Astrocyte (in vitro differentiated cells and primary cell): ENCODE measurements around the gene ARHGAP23. TPM values are rescaled to one million over a fixed set of nuclear protein-coding genes. Genes with fewer than 3 reads are reported as not detected.

Experiments
- DNase-seq: peaks from one replicate; pipeline ENCODE4 v3.0.0-alpha.2; 2010; ENCODE audit warnings: low read depth
- FAIRE-seq: peaks from 2 replicates; lab custom pipeline; 2011; peaks lifted over from hg19 to GRCh38; lab: Jason Lieb, UNC
- H2AFZ ChIP-seq: 2 replicates; pipeline ENCODE4 v1.6.0; 2012; ENCODE audit warnings: low read depth, low read length, inconsistent platforms
- H3K27ac ChIP-seq: 2 replicates; pipeline ENCODE4 v1.5.1; 2011; ENCODE audit warnings: low read depth, low read length, inconsistent platforms
- H3K27me3 ChIP-seq: 2 replicates; pipeline ENCODE4 v1.6.0; 2011; ENCODE audit warnings: low read length, inconsistent platforms; ENCODE audit not compliant: insufficient read depth
- H3K36me3 ChIP-seq: 2 replicates; pipeline ENCODE4 v1.5.1; 2011; ENCODE audit warnings: low read length, inconsistent platforms; ENCODE audit not compliant: insufficient read depth
- H3K4me1 ChIP-seq: 2 replicates; pipeline ENCODE4 v1.5.1; 2011; ENCODE audit warnings: low read length, inconsistent platforms; ENCODE audit not compliant: insufficient read depth
- H3K4me2 ChIP-seq: 2 replicates; pipeline ENCODE4 v1.6.0; 2012; ENCODE audit warnings: low read length, inconsistent platforms
- H3K4me3 ChIP-seq: 2 replicates; pipeline ENCODE4 v1.5.1; 2011; ENCODE audit warnings: low read depth, mild to moderate bottlenecking, low read length, inconsistent platforms; ENCODE audit not compliant: insufficient read depth
- H3K79me2 ChIP-seq: 2 replicates; pipeline ENCODE4 v1.6.0; 2012; ENCODE audit warnings: mild to moderate bottlenecking, low read length, inconsistent platforms; ENCODE audit not compliant: insufficient read depth
- H3K9ac ChIP-seq: 2 replicates; pipeline ENCODE4 v1.6.0; 2012; ENCODE audit warnings: mild to moderate bottlenecking, low read length, inconsistent platforms
- H3K9me3 ChIP-seq: 2 replicates; pipeline ENCODE4 v1.5.1; 2012; ENCODE audit warnings: low read depth, mild to moderate bottlenecking, low read length, inconsistent platforms; ENCODE audit not compliant: insufficient read depth
- H4K20me1 ChIP-seq: 2 replicates; pipeline ENCODE4 v1.6.0; 2012; ENCODE audit warnings: low read length, inconsistent platforms; ENCODE audit not compliant: insufficient read depth
- H3K27ac Mint-ChIP-seq: one replicate; pipeline ENCODE4 v1.8.0; 2021; ENCODE audit warnings: mild to moderate bottlenecking, mixed read lengths; ENCODE audit not compliant: unreplicated experiment
- H3K27me3 Mint-ChIP-seq: one replicate; pipeline ENCODE4 v1.8.0; 2021; ENCODE audit warnings: low read depth, mixed read lengths; ENCODE audit not compliant: unreplicated experiment
- H3K36me3 Mint-ChIP-seq: one replicate; pipeline ENCODE4 v1.8.0; 2021; ENCODE audit warnings: low read depth, mixed read lengths; ENCODE audit not compliant: unreplicated experiment
- H3K4me1 Mint-ChIP-seq: one replicate; pipeline ENCODE4 v1.8.0; 2021; ENCODE audit warnings: low read depth, mixed read lengths; ENCODE audit not compliant: unreplicated experiment
- H3K4me3 Mint-ChIP-seq: one replicate; pipeline ENCODE4 v1.8.0; 2021; ENCODE audit warnings: mild to moderate bottlenecking, moderate library complexity, mixed read lengths; ENCODE audit not compliant: unreplicated experiment
- H3K9me3 Mint-ChIP-seq: one replicate; pipeline ENCODE4 v1.8.0; 2021; ENCODE audit warnings: mild to moderate bottlenecking, mixed read lengths; ENCODE audit not compliant: unreplicated experiment
- CTCF ChIP-seq: IDR thresholded peaks from 2 replicates; pipeline ENCODE4 v1.5.1; 2011; ENCODE audit warnings: low read depth, mild to moderate bottlenecking, inconsistent platforms, low read length, moderate library complexity; ENCODE audit not compliant: insufficient read depth
- EZH2 ChIP-seq: IDR thresholded peaks from 2 replicates; pipeline ENCODE4 v1.6.1; 2012; ENCODE audit warnings: mild to moderate bottlenecking, low read length, inconsistent platforms; ENCODE audit not compliant: insufficient read depth
- total RNA-seq: library from RNA; stranded (reverse); gene quantifications from 2 replicates; pipeline ENCODE4 v1.2.1, GENCODE V29; 2021

The ARHGAP23 gene
- total RNA-seq, 1 donor from 2014 or later = 118 TPM

GRCh38 chr17:38545531-38546225, 117.4 kb downstream of the ARHGAP23 start:
- Histone ChIP-seq H3K79me2 (no peaks in the 10 kb centered on the region), H3K4me3 (no peak overlapping the region), H3K4me2 (no peak overlapping the region), H3K4me1 (no peaks in the 10 kb centered on the region), H3K9ac (no peak overlapping the region), H3K27me3 (peaks cover 2% of the 10 kb centered on the region), H3K27ac (no peak overlapping the region), H3K36me3 (no peaks in the 10 kb centered on the region), H3K9me3 (no peaks in the 10 kb centered on the region), H2AFZ (no peak overlapping the region), H4K20me1 (no peaks in the 10 kb centered on the region)
- Mint-ChIP-seq H3K4me3 (no peak overlapping the region), H3K4me1 (peaks cover 4% of the 10 kb centered on the region), H3K9me3 (no peaks in the 10 kb centered on the region), H3K27me3 (peaks cover 60% of the 10 kb centered on the region), H3K36me3 (peaks cover 2% of the 10 kb centered on the region), H3K27ac (no peak overlapping the region)
- no peak for FAIRE-seq
- DNase-seq = no peak
- TF ChIP-seq EZH2 (no peak), CTCF (no peak)

- Histone ChIP-seq H4K20me1 (no peaks in the 10 kb centered on the region), H3K9ac (no peak overlapping the region), H3K79me2 (no peaks in the 10 kb centered on the region), H3K36me3 (no peaks in the 10 kb centered on the region), H3K4me3 (no peak overlapping the region), H3K9me3 (no peaks in the 10 kb centered on the region), H2AFZ (no peak overlapping the region), H3K4me2 (no peak overlapping the region), H3K4me1 (no peaks in the 10 kb centered on the region), H3K27me3 (peaks cover 2% of the 10 kb centered on the region), H3K27ac (no peak overlapping the region)
- peaks cover 4% of the 10 kb centered on the region for H3K4me1 Mint-ChIP-seq
- H3K27ac Mint-ChIP-seq = no peak overlapping the region
- no peak for FAIRE-seq
- DNase-seq = no peak
- TF ChIP-seq CTCF = no peak
- TF ChIP-seq EZH2 = no peak
- H3K4me3 Mint-ChIP-seq = no peak overlapping the region
- peaks cover 2% of the 10 kb centered on the region for H3K36me3 Mint-ChIP-seq
- H3K27me3 Mint-ChIP-seq = peaks cover 58% of the 10 kb centered on the region
- no peaks in the 10 kb centered on the region for H3K9me3 Mint-ChIP-seq
Observed at GRCh38 chr17:38546396-38546795, 118.1 kb downstream of the ARHGAP23 start.

- peaks cover 2% of the 10 kb centered on the region for H3K27me3 ChIP-seq
- FAIRE-seq (no peak), DNase-seq (no peak)
- H3K27ac ChIP-seq = no peak overlapping the region
- peaks cover 53% of the 10 kb centered on the region for H3K27me3 Mint-ChIP-seq
- no peak overlapping the region for H2AFZ ChIP-seq
- no peaks in the 10 kb centered on the region for H3K9me3 ChIP-seq
- H3K4me1 Mint-ChIP-seq = peaks cover 4% of the 10 kb centered on the region
- no peaks in the 10 kb centered on the region for H4K20me1 ChIP-seq
- peaks cover 2% of the 10 kb centered on the region for H3K36me3 Mint-ChIP-seq
- H3K79me2 ChIP-seq = no peaks in the 10 kb centered on the region
- no peak overlapping the region for H3K4me3 Mint-ChIP-seq
- H3K36me3 ChIP-seq = no peaks in the 10 kb centered on the region
- H3K4me2 ChIP-seq = no peak overlapping the region
- H3K27ac Mint-ChIP-seq = no peak overlapping the region
- H3K4me3 ChIP-seq = no peak overlapping the region
- no peak for TF ChIP-seq EZH2
- no peak for TF ChIP-seq CTCF
- H3K9me3 Mint-ChIP-seq = no peaks in the 10 kb centered on the region
- no peaks in the 10 kb centered on the region for H3K4me1 ChIP-seq
- H3K9ac ChIP-seq = no peak overlapping the region
Observed at GRCh38 chr17:38547444-38547843, 119.2 kb downstream of the ARHGAP23 start.
